ENCODE data around the gene IL19. TPM values are rescaled to one million over a fixed set of nuclear protein-coding genes. Genes with fewer than 3 reads are reported as not detected.

The IL19 gene
- total and polyA plus RNA-seq, 9 donors: not detected

DNA sequence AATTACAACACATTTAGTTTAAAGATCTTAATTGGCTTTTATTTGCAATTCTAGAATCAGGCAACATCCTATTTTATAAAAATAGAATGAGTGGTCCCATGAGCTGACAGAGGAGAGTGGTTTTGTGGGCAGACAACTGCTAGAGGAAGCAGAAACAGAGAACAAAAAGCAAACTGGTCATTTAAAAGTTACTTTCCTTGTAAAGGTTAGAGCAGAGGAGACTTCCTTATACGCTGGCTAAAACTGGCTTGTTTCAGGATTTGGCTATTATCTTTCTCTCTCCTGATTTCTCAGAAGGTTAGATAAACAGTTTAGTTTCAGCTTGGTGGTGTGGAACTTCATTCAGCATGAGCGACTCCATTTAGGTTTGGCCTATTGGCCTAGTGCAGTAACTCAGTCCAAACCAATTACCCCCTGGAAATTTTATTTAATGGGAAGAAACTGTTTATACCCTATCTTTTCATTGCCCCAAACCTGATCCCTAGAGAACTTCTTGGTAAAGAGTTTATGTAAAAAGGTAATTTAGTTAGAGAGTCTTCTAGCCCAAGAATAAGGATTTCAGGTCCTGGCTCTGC is 62.6 kb downstream of the IL19 start:
- Histone ChIP-seq H3K4me1 (ENCODE audit: insufficient read depth) (no peaks in the 10 kb centered on the region), H3K27ac (no peak overlapping the region), H3K36me3 (no peaks in the 10 kb centered on the region), H3K4me3 (no peak overlapping the region), H3K9me3 (no peaks in the 10 kb centered on the region), H3K27me3 (no peaks in the 10 kb centered on the region)
- intact Hi-C loops (cut with DNase I): no loop called here
- TF ChIP-seq POLR2A (IDR thresholded peaks at IDR 0.05): no peak
- TF ChIP-seq, protein P1, sequence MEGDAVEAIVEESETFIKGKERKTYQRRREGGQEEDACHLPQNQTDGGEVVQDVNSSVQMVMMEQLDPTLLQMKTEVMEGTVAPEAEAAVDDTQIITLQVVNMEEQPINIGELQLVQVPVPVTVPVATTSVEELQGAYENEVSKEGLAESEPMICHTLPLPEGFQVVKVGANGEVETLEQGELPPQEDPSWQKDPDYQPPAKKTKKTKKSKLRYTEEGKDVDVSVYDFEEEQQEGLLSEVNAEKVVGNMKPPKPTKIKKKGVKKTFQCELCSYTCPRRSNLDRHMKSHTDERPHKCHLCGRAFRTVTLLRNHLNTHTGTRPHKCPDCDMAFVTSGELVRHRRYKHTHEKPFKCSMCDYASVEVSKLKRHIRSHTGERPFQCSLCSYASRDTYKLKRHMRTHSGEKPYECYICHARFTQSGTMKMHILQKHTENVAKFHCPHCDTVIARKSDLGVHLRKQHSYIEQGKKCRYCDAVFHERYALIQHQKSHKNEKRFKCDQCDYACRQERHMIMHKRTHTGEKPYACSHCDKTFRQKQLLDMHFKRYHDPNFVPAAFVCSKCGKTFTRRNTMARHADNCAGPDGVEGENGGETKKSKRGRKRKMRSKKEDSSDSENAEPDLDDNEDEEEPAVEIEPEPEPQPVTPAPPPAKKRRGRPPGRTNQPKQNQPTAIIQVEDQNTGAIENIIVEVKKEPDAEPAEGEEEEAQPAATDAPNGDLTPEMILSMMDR (IDR thresholded peaks at IDR 0.05): no peak
- no peak for TF ChIP-seq EP300 (IDR thresholded peaks at IDR 0.05)
- 63 to 70% (median 69%) methylated on average over 2 of the region's 2 CpGs for WGBS, 3 donors
- DNase-seq: no peak

DNA sequence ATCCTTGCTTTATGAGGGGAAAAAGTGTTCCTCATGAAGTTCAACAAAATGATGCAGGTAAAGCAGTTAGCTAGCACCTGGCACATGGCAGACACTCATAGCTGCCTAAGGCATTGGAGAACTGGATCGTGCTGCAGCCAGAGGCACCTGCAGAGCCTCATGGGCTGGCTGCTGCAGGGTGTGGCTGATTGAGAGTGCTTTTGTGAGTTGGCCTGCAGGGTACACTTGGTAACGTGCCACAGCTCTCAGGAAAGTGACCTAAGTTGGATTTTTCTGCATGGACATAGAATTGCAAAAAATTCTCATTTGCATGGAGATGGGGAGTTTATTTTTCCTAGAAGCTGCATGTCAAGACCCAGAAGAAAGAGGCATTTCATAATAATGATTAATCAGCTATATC is 63.2 kb downstream of the IL19 start:
- intact Hi-C loops (cut with DNase I): no loop called here
- Histone ChIP-seq H3K4me3 (no peak overlapping the region), H3K36me3 (no peaks in the 10 kb centered on the region), H3K4me1 (ENCODE audit: insufficient read depth) (no peaks in the 10 kb centered on the region), H3K27me3 (no peaks in the 10 kb centered on the region), H3K9me3 (no peaks in the 10 kb centered on the region), H3K27ac (no peak overlapping the region)
- no peak for DNase-seq
- WGBS, 3 donors: 85 to 92% (median 91%) methylated on average over 2 of the region's 2 CpGs
- TF ChIP-seq EP300 (IDR thresholded peaks at IDR 0.05) (no peak), POLR2A (IDR thresholded peaks at IDR 0.05) (no peak)
- TF ChIP-seq, protein P1 (IDR thresholded peaks at IDR 0.05): no peak

DNA sequence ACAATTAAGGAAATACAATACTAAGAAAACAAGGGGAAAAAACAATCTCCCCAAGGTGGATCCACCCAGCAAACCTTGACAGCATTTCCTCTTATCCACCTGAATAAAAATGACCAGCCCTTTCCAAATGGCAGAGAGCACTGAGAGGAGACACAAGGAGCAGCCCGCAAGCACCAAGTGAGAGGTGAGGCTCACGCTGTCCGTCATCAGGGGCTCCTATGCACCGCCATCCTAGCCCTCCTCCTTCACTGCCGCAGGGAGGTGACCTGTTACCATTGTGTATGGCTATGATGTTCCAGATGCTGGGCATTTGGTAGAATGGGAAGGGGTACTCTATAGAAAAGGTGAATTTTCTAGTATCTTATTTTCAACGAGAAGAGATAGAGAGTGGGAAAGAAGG is 63.6 kb downstream of the IL19 start:
- DNase-seq: no peak
- WGBS, 3 donors: 81 to 85% (median 84%) methylated on average over 6 of the region's 6 CpGs
- intact Hi-C loops (cut with DNase I): no loop called here
- no peak overlapping the region for H3K4me3 ChIP-seq
- H3K36me3 ChIP-seq: no peaks in the 10 kb centered on the region
- H3K27ac ChIP-seq: no peak overlapping the region
- no peaks in the 10 kb centered on the region for H3K27me3 ChIP-seq
- H3K9me3 ChIP-seq: no peaks in the 10 kb centered on the region
- no peaks in the 10 kb centered on the region for H3K4me1 ChIP-seq (ENCODE audit: insufficient read depth)
- TF ChIP-seq, protein P1 (IDR thresholded peaks at IDR 0.05): no peak
- no peak for TF ChIP-seq POLR2A (IDR thresholded peaks at IDR 0.05)

DNA sequence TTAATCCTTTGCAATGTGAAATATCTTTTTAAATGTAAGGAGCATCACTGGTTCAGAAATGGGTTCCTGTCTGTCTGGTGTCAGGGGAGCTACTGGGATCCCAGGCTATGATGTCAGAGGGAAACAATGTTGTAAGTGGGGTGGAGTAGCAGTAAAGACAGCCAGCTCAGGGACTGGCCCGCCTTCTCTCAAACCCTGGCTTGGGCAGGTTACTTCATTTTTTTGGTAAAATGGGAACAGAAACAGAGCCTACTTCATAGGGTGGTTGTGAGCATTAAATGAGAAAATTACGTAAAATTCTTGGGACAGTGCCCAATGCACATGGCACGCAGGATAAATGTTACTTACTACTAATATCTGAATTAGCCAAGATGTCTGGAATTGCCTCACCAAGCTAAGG is 64.1 kb downstream of the IL19 start:
- no peak for DNase-seq
- no peak overlapping the region for H3K4me3 ChIP-seq
- H3K9me3 ChIP-seq: no peaks in the 10 kb centered on the region
- H3K27ac ChIP-seq: no peak overlapping the region
- intact Hi-C loops (cut with DNase I): no loop called here
- no peaks in the 10 kb centered on the region for H3K4me1 ChIP-seq (ENCODE audit: insufficient read depth)
- H3K27me3 ChIP-seq: no peaks in the 10 kb centered on the region
- 75 to 83% (median 78%) methylated on average over 3 of the region's 3 CpGs for WGBS, 3 donors
- H3K36me3 ChIP-seq: no peaks in the 10 kb centered on the region
- TF ChIP-seq POLR2A (IDR thresholded peaks at IDR 0.05) (no peak), EP300 (IDR thresholded peaks at IDR 0.05) (no peak)
- TF ChIP-seq, protein P1 (IDR thresholded peaks at IDR 0.05): no peak
